Measurements from ENCODE around the gene RPS3. TPM values are rescaled to one million over a fixed set of nuclear protein-coding genes. Genes with fewer than 3 reads are reported as not detected.

RPS3 gene
- total and polyA plus RNA-seq, 2 experiments from 2014 or later, result 1,745 to 2,793 TPM

DNA sequence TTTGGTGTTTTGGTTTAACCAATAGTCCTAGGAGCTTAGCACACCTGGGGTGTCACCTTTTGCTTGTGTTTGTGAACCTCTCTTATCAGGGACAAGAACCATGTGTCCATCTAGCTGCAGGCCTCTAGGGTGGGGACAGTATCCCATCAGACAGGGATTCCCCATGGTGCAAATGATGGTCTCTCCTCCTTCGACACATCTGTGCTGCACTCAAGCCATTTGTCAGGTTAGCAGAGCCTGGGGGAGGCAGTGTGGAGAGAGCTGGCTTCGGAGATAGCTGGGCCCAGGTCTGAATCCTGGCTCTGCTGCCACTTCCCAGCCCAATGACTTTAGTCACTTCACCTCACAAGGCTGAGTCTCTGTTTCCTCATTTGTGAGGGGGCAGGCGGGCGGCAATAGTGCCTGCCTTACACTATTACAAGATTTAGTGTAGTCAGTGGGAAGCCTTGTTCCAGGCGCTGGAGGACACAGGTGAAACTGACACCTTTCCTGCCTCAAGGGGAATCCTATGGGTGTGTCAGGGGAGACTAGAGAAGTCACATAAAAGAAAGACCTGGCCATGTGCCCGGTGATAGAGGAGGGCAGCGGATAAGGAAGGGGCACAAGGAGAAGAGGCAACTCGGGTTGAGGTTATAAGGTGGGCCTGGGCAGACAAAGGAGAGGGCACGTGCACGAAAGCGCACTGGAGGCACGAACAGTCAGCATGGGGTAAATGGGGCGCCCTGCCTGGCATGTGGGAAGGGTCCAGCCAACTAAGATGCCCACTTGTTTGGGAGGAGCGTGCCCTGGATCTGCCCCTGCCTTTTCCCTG, 21.1 kb downstream of the RPS3 start (continued):
- no peak for TF ChIP-seq CREB1 (CRISPR knock-in tag; IDR thresholded peaks at IDR 0.05; ENCODE audit: low read depth)
- TF ChIP-seq ZNF114 (CRISPR knock-in tag; IDR thresholded peaks at IDR 0.05), result no peak

DNA sequence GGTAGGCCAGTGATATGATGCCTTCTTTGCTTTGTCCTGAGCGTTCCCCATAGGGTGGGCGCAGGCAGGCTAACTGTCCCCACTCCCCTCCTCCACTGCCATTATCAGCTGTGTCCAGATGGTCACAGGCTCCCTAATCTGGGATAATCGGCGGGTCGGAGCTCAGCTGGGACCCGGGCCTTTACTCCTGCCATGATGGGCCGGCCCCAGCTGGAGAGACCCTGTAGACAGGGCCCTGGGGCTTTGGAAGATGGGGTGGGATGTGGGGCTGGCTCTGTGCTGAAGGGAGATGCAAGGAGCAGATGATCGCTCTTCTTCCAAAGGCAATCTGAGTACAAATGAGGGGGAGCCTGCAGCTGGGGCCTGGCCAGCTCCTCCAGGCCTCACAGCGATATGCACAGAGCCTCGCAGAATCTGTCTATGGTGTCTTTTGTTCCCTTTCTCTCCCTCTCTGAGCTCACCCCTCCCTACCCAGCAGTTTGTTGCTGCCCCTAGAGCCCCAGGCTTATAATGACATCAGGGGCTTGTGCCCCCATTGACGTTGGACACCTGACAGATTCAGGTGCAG, 21.8 kb downstream of the RPS3 start:
- H3K4me3 ChIP-seq, result no peak overlapping the region
- H3K27ac ChIP-seq (ENCODE audit: low read depth), result no peak overlapping the region
- H4K20me1 ChIP-seq (replicated peaks; ENCODE audit: insufficient read depth), result peaks cover 6% of the 10 kb centered on the region
- no peaks in the 10 kb centered on the region for H3K9me2 ChIP-seq (ENCODE audit: insufficient read depth)
- Mint-ChIP-seq H3K27ac (no peak overlapping the region), H3K4me3 (no peak overlapping the region), H3K36me3 (ENCODE audit: low read depth) (peaks cover 9% of the 10 kb centered on the region; the same call in 2 of the 3 replicates), H3K27me3 (ENCODE audit: insufficient read depth, low read depth, poor library complexity) (peaks cover 10% of the 10 kb centered on the region), H3K4me1 (peaks cover 14% of the 10 kb centered on the region; the same call in 2 of the 3 replicates), H3K9me3 (no peaks in the 10 kb centered on the region)
- H3K4me1 ChIP-seq (ENCODE audit: insufficient read depth), result peaks cover 9% of the 10 kb centered on the region; the same call in 1 of the 2 replicates
- H3F3A ChIP-seq (replicated peaks; ENCODE audit: low read depth), result 0 out of 2 replicates have a peak, but pooled peaks cover 3% of the 10 kb centered on the region
- no peak for DNase-seq (ENCODE audit: low spot score)
- H3K27me3 ChIP-seq (ENCODE audit: insufficient read depth), result no peaks in the 10 kb centered on the region
- no peaks in the 10 kb centered on the region for H3K36me3 ChIP-seq (ENCODE audit: insufficient read depth)
- ATAC-seq, result no peak
- no peak overlapping the region for H2AFZ ChIP-seq
- no peak overlapping the region for H3K4me2 ChIP-seq
- no peaks in the 10 kb centered on the region for H3K79me2 ChIP-seq (replicated peaks; ENCODE audit: insufficient read depth)
- TF ChIP-seq, protein P1, sequence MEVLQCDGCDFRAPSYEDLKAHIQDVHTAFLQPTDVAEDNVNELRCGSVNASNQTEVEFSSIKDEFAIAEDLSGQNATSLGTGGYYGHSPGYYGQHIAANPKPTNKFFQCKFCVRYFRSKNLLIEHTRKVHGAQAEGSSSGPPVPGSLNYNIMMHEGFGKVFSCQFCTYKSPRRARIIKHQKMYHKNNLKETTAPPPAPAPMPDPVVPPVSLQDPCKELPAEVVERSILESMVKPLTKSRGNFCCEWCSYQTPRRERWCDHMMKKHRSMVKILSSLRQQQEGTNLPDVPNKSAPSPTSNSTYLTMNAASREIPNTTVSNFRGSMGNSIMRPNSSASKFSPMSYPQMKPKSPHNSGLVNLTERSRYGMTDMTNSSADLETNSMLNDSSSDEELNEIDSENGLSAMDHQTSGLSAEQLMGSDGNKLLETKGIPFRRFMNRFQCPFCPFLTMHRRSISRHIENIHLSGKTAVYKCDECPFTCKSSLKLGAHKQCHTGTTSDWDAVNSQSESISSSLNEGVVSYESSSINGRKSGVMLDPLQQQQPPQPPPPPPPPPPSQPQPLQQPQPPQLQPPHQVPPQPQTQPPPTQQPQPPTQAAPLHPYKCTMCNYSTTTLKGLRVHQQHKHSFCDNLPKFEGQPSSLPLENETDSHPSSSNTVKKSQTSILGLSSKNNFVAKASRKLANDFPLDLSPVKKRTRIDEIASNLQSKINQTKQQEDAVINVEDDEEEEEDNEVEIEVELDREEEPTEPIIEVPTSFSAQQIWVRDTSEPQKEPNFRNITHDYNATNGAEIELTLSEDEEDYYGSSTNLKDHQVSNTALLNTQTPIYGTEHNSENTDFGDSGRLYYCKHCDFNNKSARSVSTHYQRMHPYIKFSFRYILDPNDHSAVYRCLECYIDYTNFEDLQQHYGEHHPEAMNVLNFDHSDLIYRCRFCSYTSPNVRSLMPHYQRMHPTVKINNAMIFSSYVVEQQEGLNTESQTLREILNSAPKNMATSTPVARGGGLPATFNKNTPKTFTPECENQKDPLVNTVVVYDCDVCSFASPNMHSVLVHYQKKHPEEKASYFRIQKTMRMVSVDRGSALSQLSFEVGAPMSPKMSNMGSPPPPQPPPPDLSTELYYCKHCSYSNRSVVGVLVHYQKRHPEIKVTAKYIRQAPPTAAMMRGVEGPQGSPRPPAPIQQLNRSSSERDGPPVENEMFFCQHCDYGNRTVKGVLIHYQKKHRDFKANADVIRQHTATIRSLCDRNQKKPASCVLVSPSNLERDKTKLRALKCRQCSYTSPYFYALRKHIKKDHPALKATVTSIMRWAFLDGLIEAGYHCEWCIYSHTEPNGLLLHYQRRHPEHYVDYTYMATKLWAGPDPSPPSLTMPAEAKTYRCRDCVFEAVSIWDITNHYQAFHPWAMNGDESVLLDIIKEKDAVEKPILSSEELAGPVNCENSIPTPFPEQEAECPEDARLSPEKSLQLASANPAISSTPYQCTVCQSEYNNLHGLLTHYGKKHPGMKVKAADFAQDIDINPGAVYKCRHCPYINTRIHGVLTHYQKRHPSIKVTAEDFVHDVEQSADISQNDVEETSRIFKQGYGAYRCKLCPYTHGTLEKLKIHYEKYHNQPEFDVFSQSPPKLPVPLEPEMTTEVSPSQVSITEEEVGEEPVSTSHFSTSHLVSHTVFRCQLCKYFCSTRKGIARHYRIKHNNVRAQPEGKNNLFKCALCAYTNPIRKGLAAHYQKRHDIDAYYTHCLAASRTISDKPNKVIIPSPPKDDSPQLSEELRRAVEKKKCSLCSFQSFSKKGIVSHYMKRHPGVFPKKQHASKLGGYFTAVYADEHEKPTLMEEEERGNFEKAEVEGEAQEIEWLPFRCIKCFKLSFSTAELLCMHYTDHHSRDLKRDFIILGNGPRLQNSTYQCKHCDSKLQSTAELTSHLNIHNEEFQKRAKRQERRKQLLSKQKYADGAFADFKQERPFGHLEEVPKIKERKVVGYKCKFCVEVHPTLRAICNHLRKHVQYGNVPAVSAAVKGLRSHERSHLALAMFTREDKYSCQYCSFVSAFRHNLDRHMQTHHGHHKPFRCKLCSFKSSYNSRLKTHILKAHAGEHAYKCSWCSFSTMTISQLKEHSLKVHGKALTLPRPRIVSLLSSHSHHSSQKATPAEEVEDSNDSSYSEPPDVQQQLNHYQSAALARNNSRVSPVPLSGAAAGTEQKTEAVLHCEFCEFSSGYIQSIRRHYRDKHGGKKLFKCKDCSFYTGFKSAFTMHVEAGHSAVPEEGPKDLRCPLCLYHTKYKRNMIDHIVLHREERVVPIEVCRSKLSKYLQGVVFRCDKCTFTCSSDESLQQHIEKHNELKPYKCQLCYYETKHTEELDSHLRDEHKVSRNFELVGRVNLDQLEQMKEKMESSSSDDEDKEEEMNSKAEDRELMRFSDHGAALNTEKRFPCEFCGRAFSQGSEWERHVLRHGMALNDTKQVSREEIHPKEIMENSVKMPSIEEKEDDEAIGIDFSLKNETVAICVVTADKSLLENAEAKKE (CRISPR knock-in tag; IDR thresholded peaks at IDR 0.05), result no peak
- TF ChIP-seq EZH2phosphoT487 (IDR thresholded peaks at IDR 0.05; ENCODE audit: unreplicated experiment) (no peak), JUNB (IDR thresholded peaks at IDR 0.05; ENCODE audit: unreplicated experiment) (no peak), POLR2AphosphoS5 (IDR thresholded peaks at IDR 0.05; ENCODE audit: low read depth) (no peak), CREB1 (CRISPR knock-in tag; IDR thresholded peaks at IDR 0.05; ENCODE audit: low read depth) (no peak), NANOG (IDR thresholded peaks at IDR 0.05; ENCODE audit: borderline replicate concordance) (no peak), STAT1 (IDR thresholded peaks at IDR 0.05; ENCODE audit: unreplicated experiment) (no peak), ZNF331 (CRISPR knock-in tag; IDR thresholded peaks at IDR 0.05; ENCODE audit: low read depth) (no peak), EZH2 (IDR thresholded peaks at IDR 0.05; ENCODE audit: low read depth, unreplicated experiment) (no peak), ZNF114 (CRISPR knock-in tag; IDR thresholded peaks at IDR 0.05) (no peak)
- TF ChIP-seq, protein P2, sequence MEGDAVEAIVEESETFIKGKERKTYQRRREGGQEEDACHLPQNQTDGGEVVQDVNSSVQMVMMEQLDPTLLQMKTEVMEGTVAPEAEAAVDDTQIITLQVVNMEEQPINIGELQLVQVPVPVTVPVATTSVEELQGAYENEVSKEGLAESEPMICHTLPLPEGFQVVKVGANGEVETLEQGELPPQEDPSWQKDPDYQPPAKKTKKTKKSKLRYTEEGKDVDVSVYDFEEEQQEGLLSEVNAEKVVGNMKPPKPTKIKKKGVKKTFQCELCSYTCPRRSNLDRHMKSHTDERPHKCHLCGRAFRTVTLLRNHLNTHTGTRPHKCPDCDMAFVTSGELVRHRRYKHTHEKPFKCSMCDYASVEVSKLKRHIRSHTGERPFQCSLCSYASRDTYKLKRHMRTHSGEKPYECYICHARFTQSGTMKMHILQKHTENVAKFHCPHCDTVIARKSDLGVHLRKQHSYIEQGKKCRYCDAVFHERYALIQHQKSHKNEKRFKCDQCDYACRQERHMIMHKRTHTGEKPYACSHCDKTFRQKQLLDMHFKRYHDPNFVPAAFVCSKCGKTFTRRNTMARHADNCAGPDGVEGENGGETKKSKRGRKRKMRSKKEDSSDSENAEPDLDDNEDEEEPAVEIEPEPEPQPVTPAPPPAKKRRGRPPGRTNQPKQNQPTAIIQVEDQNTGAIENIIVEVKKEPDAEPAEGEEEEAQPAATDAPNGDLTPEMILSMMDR (conservative IDR thresholded peaks at IDR 0.05; ENCODE audit: low read depth in 2 of 2), result no peak
- TF ChIP-seq, protein P3, sequence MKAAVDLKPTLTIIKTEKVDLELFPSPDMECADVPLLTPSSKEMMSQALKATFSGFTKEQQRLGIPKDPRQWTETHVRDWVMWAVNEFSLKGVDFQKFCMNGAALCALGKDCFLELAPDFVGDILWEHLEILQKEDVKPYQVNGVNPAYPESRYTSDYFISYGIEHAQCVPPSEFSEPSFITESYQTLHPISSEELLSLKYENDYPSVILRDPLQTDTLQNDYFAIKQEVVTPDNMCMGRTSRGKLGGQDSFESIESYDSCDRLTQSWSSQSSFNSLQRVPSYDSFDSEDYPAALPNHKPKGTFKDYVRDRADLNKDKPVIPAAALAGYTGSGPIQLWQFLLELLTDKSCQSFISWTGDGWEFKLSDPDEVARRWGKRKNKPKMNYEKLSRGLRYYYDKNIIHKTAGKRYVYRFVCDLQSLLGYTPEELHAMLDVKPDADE (IDR thresholded peaks at IDR 0.05), result no peak
